WERI-Rb-1 (cell line): Measurements from ENCODE around the gene OSBPL6.

ENCODE experiments used
- DNase-seq: peaks from one replicate; pipeline ENCODE4 v3.0.0-alpha.2; 2020
- H3K27ac ChIP-seq: fragments of 250-450 bp; sonication (Bioruptor Pico); 2 replicates; pipeline ENCODE4 v1.5.1; 2020; ENCODE audit warnings: mild to moderate bottlenecking, moderate library complexity
- H3K27me3 ChIP-seq: fragments of 250-450 bp; sonication (Bioruptor Pico); 2 replicates; pipeline ENCODE4 v1.5.1; 2021; ENCODE audit warnings: mild to moderate bottlenecking, low read depth, moderate library complexity; ENCODE audit not compliant: insufficient read depth, severe bottlenecking
- H3K36me3 ChIP-seq: fragments of 250-450 bp; sonication (Bioruptor Pico); 2 replicates; pipeline ENCODE4 v1.5.1; 2020; ENCODE audit warnings: mild to moderate bottlenecking, moderate library complexity
- H3K4me3 ChIP-seq: 2 replicates; pipeline ENCODE4 v1.5.1; 2011; ENCODE audit warnings: low read depth, mild to moderate bottlenecking, control low read depth, low read length
- H3K9me3 ChIP-seq: fragments of 250-450 bp; sonication (Bioruptor Pico); 2 replicates; pipeline ENCODE4 v1.5.1; 2021; ENCODE audit warnings: mild to moderate bottlenecking, moderate library complexity; ENCODE audit not compliant: severe bottlenecking
- CTCF ChIP-seq: IDR thresholded peaks from 2 replicates; pipeline ENCODE4 v1.5.1; 2011; ENCODE audit warnings: low read depth, mild to moderate bottlenecking, control low read depth, inconsistent platforms, low read length

OSBPL6 gene

GRCh38 chr2:178324077-178324476 lies 129.8 kb downstream of the OSBPL6 start:
- Histone ChIP-seq H3K36me3 (no peaks in the 10 kb centered on the region; the same call in 1 of the 2 replicates), H3K4me3 (no peak overlapping the region), H3K27me3 (no peaks in the 10 kb centered on the region), H3K27ac (no peak overlapping the region), H3K9me3 (no peaks in the 10 kb centered on the region)
- DNase-seq, result no peak
- TF ChIP-seq CTCF, result no peak

- Histone ChIP-seq H3K9me3 (no peaks in the 10 kb centered on the region), H3K4me3 (no peak overlapping the region), H3K36me3 (no peaks in the 10 kb centered on the region; the same call in 1 of the 2 replicates), H3K27me3 (no peaks in the 10 kb centered on the region), H3K27ac (no peak overlapping the region)
- no peak for TF ChIP-seq CTCF
- DNase-seq, result no peak
Measured at GRCh38 chr2:178325268-178325667, 131.0 kb downstream of the OSBPL6 start.

GRCh38 chr2:178327516-178327915 lies 133.2 kb downstream of the OSBPL6 start:
- Histone ChIP-seq H3K9me3 (no peaks in the 10 kb centered on the region), H3K36me3 (no peaks in the 10 kb centered on the region; the same call in 1 of the 2 replicates), H3K4me3 (no peak overlapping the region), H3K27ac (no peak overlapping the region), H3K27me3 (no peaks in the 10 kb centered on the region)
- TF ChIP-seq CTCF, result no peak
- DNase-seq, result no peak

- Histone ChIP-seq H3K27me3 (no peaks in the 10 kb centered on the region), H3K36me3 (no peaks in the 10 kb centered on the region; the same call in 1 of the 2 replicates), H3K27ac (no peak overlapping the region), H3K9me3 (no peaks in the 10 kb centered on the region), H3K4me3 (no peak overlapping the region)
- no peak for TF ChIP-seq CTCF
- DNase-seq, result no peak
Measured at GRCh38 chr2:178328037-178328436, 133.7 kb downstream of the OSBPL6 start.

- Histone ChIP-seq H3K27me3 (no peaks in the 10 kb centered on the region), H3K36me3 (peaks cover 10% of the 10 kb centered on the region), H3K4me3 (no peak overlapping the region), H3K9me3 (no peaks in the 10 kb centered on the region), H3K27ac (no peak overlapping the region)
- DNase-seq, result no peak
- no peak for TF ChIP-seq CTCF
Measured at GRCh38 chr2:178330175-178331017, 136.1 kb downstream of the OSBPL6 start.
